Measurements from ENCODE around the gene MINDY4B. TPM values are rescaled to one million over a fixed set of nuclear protein-coding genes. Genes with fewer than 3 reads are reported as not detected.

MINDY4B gene
- total and polyA plus RNA-seq, 4 donors, result not detected

- H3K9me3 ChIP-seq (ENCODE audit: control insufficient read depth, low read length), result peaks cover 1% of the 10 kb centered on the region
- WGBS, 2 donors, result 48 to 64% methylated on average over 1 of the region's 1 CpG
- intact Hi-C loops (cut with DNase I), result no loop called here
- H3K4me3 ChIP-seq (ENCODE audit: low read length in 2 of 2), result no peak overlapping the region
- H3K27me3 ChIP-seq (ENCODE audit: control insufficient read depth in 1 of 2, insufficient read depth in 2 of 2, low read length in 1 of 2), result no peaks in the 10 kb centered on the region
- DNase-seq (no peak), ATAC-seq (ENCODE audit: low FRiP score) (no peak)
- H3K4me1 ChIP-seq (ENCODE audit: control insufficient read depth in 1 of 2, insufficient read depth in 2 of 2, low read length in 2 of 2), result no peaks in the 10 kb centered on the region
- no peaks in the 10 kb centered on the region for H3K36me3 ChIP-seq (ENCODE audit: control insufficient read depth in 1 of 2, insufficient read depth in 2 of 2, low read length in 1 of 2)
- H3K27ac ChIP-seq (ENCODE audit: low read depth in 1 of 2, low read length in 2 of 2), result no peak overlapping the region
These were observed 1.2 kb upstream of the MINDY4B start for GRCh38 chr3:150906461-150906860.

DNA sequence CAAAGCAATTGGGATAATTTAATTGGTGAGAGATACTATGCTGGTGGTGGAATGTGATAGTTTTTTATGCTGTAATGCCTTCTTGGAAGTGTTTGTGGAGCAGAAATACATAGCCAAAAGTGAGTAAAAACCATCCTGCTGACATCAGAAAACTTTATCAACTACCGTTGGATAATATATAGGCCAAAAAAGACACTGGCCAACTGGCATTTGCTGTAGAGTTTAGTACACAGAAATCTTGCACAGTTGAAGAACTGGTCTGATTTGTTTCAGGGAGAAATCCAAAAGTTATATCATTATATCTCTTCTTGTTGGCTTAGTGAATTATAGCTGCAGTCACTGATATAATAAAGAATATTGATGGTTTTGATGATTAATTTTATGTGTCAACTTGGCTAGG is 507 bp upstream of the MINDY4B start:
- Histone ChIP-seq H3K4me1 (ENCODE audit: control insufficient read depth in 1 of 2, insufficient read depth in 2 of 2, low read length in 2 of 2) (no peaks in the 10 kb centered on the region), H3K4me3 (ENCODE audit: low read length in 2 of 2) (no peak overlapping the region), H3K27ac (ENCODE audit: low read depth in 1 of 2, low read length in 2 of 2) (no peak overlapping the region), H3K9me3 (ENCODE audit: control insufficient read depth, low read length) (peaks cover 1% of the 10 kb centered on the region), H3K36me3 (ENCODE audit: control insufficient read depth in 1 of 2, insufficient read depth in 2 of 2, low read length in 1 of 2) (no peaks in the 10 kb centered on the region), H3K27me3 (ENCODE audit: control insufficient read depth in 1 of 2, insufficient read depth in 2 of 2, low read length in 1 of 2) (no peaks in the 10 kb centered on the region)
- intact Hi-C loops (cut with DNase I), result no loop called here
- no peak for DNase-seq
- no peak for ATAC-seq (ENCODE audit: low FRiP score)
- 41 to 53% methylated on average over 1 of the region's 1 CpG for WGBS, 2 donors

GRCh38 chr3:150902988-150903387 is 2.3 kb downstream of the MINDY4B start:
- no peak overlapping the region for H3K4me3 ChIP-seq (ENCODE audit: low read length in 2 of 2)
- 70 to 76% methylated on average over 2 of the region's 2 CpGs for WGBS, 2 donors
- H3K4me1 ChIP-seq (ENCODE audit: control insufficient read depth in 1 of 2, insufficient read depth in 2 of 2, low read length in 2 of 2), result no peaks in the 10 kb centered on the region
- peaks cover 1% of the 10 kb centered on the region for H3K9me3 ChIP-seq (ENCODE audit: control insufficient read depth, low read length)
- DNase-seq (no peak), ATAC-seq (ENCODE audit: low FRiP score) (no peak)
- intact Hi-C loops (cut with DNase I), result no loop called here
- no peaks in the 10 kb centered on the region for H3K36me3 ChIP-seq (ENCODE audit: control insufficient read depth in 1 of 2, insufficient read depth in 2 of 2, low read length in 1 of 2)
- no peaks in the 10 kb centered on the region for H3K27me3 ChIP-seq (ENCODE audit: control insufficient read depth in 1 of 2, insufficient read depth in 2 of 2, low read length in 1 of 2)
- no peak overlapping the region for H3K27ac ChIP-seq (ENCODE audit: low read depth in 1 of 2, low read length in 2 of 2)

DNA sequence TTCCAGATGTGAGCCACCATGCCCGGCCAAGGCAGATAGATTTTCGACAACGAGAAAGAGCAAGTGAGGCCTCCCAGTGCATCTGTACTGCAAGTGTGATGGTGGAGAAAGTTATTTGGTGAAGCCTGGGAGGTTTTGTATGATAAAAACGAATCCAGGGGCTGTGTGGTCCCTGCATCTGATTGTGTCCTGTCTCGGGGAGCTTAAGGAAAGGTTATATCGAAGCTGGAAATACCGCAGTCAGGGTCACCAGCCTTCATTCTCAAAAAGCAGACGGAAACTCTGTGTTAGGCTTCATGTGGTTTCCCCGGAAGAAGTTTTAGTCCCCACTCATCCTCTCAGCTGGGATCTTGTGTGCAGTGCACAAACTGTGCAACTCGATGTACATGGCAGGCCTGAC is 3.4 kb downstream of the MINDY4B start:
- no peaks in the 10 kb centered on the region for H3K4me1 ChIP-seq (ENCODE audit: control insufficient read depth in 1 of 2, insufficient read depth in 2 of 2, low read length in 2 of 2)
- H3K4me3 ChIP-seq (ENCODE audit: low read length in 2 of 2), result no peak overlapping the region
- no peak for ATAC-seq (ENCODE audit: low FRiP score)
- 88% methylated on average over 10 of the region's 10 CpGs for WGBS, 2 donors
- no peaks in the 10 kb centered on the region for H3K36me3 ChIP-seq (ENCODE audit: control insufficient read depth in 1 of 2, insufficient read depth in 2 of 2, low read length in 1 of 2)
- no peaks in the 10 kb centered on the region for H3K9me3 ChIP-seq (ENCODE audit: control insufficient read depth, low read length)
- intact Hi-C loops (cut with DNase I), result no loop called here
- H3K27me3 ChIP-seq (ENCODE audit: control insufficient read depth in 1 of 2, insufficient read depth in 2 of 2, low read length in 1 of 2), result no peaks in the 10 kb centered on the region
- H3K27ac ChIP-seq (ENCODE audit: low read depth in 1 of 2, low read length in 2 of 2), result no peak overlapping the region
- DNase-seq, result no peak

DNA sequence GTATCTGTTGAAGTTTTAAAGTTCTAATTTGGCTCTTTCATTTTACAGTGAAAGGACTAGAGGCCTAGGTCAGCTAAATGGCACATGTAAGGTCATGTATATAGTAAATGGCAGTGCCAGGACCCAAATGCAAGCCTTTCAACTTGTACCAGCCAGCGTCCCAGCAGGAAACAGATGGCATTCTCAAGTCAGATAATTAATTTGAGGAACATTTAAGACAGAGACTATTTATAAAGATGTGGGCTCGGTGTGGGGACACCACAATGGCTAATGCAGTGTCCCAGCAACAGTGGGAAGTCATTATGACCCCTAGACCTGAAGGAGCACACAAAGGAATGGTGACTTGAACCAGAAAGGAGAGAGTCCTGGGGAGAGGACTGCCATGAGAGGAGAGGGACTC is 6.1 kb downstream of the MINDY4B start:
- Histone ChIP-seq H3K27me3 (ENCODE audit: control insufficient read depth in 1 of 2, insufficient read depth in 2 of 2, low read length in 1 of 2) (no peaks in the 10 kb centered on the region), H3K27ac (ENCODE audit: low read depth in 1 of 2, low read length in 2 of 2) (no peak overlapping the region), H3K9me3 (ENCODE audit: control insufficient read depth, low read length) (no peaks in the 10 kb centered on the region), H3K4me3 (ENCODE audit: low read length in 2 of 2) (no peak overlapping the region), H3K36me3 (ENCODE audit: control insufficient read depth in 1 of 2, insufficient read depth in 2 of 2, low read length in 1 of 2) (no peaks in the 10 kb centered on the region), H3K4me1 (ENCODE audit: control insufficient read depth in 1 of 2, insufficient read depth in 2 of 2, low read length in 2 of 2) (no peaks in the 10 kb centered on the region)
- no peak for DNase-seq
- no peak for ATAC-seq (ENCODE audit: low FRiP score)
- WGBS, 2 donors, result 70 to 76% methylated on average over 2 of the region's 2 CpGs
- intact Hi-C loops (cut with DNase I), result no loop called here

DNA sequence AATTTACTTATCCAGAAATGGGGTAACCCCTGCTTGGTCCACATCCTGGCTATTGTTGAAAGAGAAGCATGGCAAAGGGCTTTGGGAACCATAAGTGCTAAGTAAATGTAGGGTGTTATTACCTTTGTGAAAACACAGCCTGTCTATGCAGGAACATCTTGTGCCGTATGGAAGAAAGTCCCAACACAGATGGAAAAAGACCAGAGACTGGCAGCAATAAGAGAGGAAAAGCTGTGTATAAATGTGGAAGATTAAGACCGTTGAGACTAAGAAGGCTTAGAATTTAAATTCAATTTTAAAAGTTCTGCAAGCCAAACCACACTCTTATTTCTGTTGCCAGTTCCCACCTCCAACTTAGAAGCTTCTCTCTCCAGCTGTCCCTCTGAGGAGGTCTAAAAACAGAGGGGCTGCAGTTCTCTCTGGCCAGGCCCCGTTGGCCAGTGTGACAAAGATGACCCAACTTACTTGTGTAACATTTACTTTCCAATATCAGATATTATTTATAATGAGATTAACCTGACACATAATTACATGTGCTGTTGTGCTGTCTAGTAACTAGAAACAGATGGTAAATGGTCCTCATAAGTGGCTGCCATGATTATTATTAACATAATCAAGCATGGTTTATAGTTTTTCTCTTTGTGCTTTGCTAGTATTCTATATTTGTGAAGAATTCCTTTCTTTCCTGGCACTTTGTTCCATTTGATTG is 7.0 kb downstream of the MINDY4B start:
- intact Hi-C loops (cut with DNase I), result no loop called here
- ATAC-seq (ENCODE audit: low FRiP score) (no peak), DNase-seq (no peak)
- H3K27ac ChIP-seq (ENCODE audit: low read depth in 1 of 2, low read length in 2 of 2), result no peak overlapping the region
- H3K4me1 ChIP-seq (ENCODE audit: control insufficient read depth in 1 of 2, insufficient read depth in 2 of 2, low read length in 2 of 2), result no peaks in the 10 kb centered on the region
- H3K27me3 ChIP-seq (ENCODE audit: control insufficient read depth in 1 of 2, insufficient read depth in 2 of 2, low read length in 1 of 2), result no peaks in the 10 kb centered on the region
- no peak overlapping the region for H3K4me3 ChIP-seq (ENCODE audit: low read length in 2 of 2)
- WGBS, 2 donors, result 86 to 87% methylated on average over 3 of the region's 3 CpGs
- no peaks in the 10 kb centered on the region for H3K9me3 ChIP-seq (ENCODE audit: control insufficient read depth, low read length)
- H3K36me3 ChIP-seq (ENCODE audit: control insufficient read depth in 1 of 2, insufficient read depth in 2 of 2, low read length in 1 of 2), result no peaks in the 10 kb centered on the region

DNA sequence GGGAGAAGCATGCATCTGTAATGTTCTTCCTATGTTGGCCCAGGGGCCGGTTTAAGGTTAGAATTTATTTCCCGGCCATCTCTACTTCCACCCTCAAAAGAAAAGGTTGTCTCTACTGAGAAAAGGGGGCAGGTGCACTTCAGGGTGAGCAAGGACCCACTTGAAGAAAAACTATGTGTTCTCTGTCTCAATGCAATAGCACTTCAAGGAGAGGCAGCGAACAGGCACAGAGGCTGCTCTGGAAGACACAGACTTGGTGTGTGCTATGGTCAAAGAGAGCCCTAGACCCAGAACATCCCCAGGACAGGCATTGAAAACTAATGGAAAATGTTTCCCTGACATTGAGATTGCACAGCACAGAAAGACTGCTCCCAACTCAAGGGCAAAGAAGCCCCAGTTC is 7.6 kb downstream of the MINDY4B start:
- no peaks in the 10 kb centered on the region for H3K9me3 ChIP-seq (ENCODE audit: control insufficient read depth, low read length)
- H3K4me3 ChIP-seq (ENCODE audit: low read length in 2 of 2), result no peak overlapping the region
- no peaks in the 10 kb centered on the region for H3K27me3 ChIP-seq (ENCODE audit: control insufficient read depth in 1 of 2, insufficient read depth in 2 of 2, low read length in 1 of 2)
- no peaks in the 10 kb centered on the region for H3K36me3 ChIP-seq (ENCODE audit: control insufficient read depth in 1 of 2, insufficient read depth in 2 of 2, low read length in 1 of 2)
- WGBS, 2 donors, result 95 to 96% methylated on average over 3 of the region's 3 CpGs
- H3K27ac ChIP-seq (ENCODE audit: low read depth in 1 of 2, low read length in 2 of 2), result no peak overlapping the region
- ATAC-seq (ENCODE audit: low FRiP score) (no peak), DNase-seq (no peak)
- no peaks in the 10 kb centered on the region for H3K4me1 ChIP-seq (ENCODE audit: control insufficient read depth in 1 of 2, insufficient read depth in 2 of 2, low read length in 2 of 2)
- intact Hi-C loops (cut with DNase I), result no loop called here

DNA sequence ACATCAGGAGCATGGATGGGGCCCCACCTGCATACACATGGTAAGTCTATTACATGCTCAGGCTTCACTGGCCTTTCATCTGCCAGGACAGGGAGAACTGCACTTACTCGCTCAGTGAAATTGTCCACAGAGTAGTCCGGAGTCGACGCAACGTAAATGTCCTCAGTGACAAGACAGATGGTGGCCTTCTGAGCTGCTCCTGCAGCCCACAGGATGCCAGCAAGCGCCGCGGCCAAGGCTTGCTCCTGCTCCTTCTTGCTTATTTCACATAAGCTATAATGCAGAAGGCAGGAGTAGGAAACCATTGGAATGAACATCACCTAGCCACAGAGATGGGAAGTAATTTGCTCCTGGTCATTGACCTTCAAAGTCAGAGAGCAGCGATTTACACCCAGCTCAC is 14.4 kb downstream of the MINDY4B start:
- H3K9me3 ChIP-seq (ENCODE audit: control insufficient read depth, low read length), result peaks cover 2% of the 10 kb centered on the region
- H3K4me3 ChIP-seq (ENCODE audit: low read length in 2 of 2), result no peak overlapping the region
- DNase-seq (no peak), ATAC-seq (ENCODE audit: low FRiP score) (no peak)
- WGBS, 2 donors, result 75 to 81% methylated on average over 9 of the region's 9 CpGs
- no peak overlapping the region for H3K27ac ChIP-seq (ENCODE audit: low read depth in 1 of 2, low read length in 2 of 2)
- H3K27me3 ChIP-seq (ENCODE audit: control insufficient read depth in 1 of 2, insufficient read depth in 2 of 2, low read length in 1 of 2), result no peaks in the 10 kb centered on the region
- intact Hi-C loops (cut with DNase I), result no loop called here
- H3K36me3 ChIP-seq (ENCODE audit: control insufficient read depth in 1 of 2, insufficient read depth in 2 of 2, low read length in 1 of 2), result no peaks in the 10 kb centered on the region
- no peaks in the 10 kb centered on the region for H3K4me1 ChIP-seq (ENCODE audit: control insufficient read depth in 1 of 2, insufficient read depth in 2 of 2, low read length in 2 of 2)

DNA sequence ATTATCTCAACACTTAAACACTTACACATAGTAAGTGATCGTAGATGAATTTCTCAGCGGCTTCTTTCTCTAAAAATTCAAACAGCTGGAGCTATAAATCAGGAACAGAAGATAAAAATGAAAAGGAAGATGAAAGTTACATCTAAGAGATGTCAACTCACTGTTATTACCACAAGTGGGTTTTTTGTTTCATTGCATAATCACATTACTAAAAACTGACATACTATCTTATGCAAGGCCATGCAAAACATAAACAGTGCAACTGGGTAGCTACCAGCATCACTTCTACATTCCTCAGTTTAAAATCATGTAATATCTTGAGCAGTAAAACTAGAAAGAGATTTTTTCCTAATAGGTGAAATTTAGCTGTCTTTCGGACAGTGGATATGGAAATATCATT is 14.9 kb downstream of the MINDY4B start:
- Histone ChIP-seq H3K4me1 (ENCODE audit: control insufficient read depth in 1 of 2, insufficient read depth in 2 of 2, low read length in 2 of 2) (no peaks in the 10 kb centered on the region), H3K4me3 (ENCODE audit: low read length in 2 of 2) (no peak overlapping the region), H3K27ac (ENCODE audit: low read depth in 1 of 2, low read length in 2 of 2) (no peak overlapping the region), H3K27me3 (ENCODE audit: control insufficient read depth in 1 of 2, insufficient read depth in 2 of 2, low read length in 1 of 2) (no peaks in the 10 kb centered on the region), H3K9me3 (ENCODE audit: control insufficient read depth, low read length) (peaks cover 2% of the 10 kb centered on the region), H3K36me3 (ENCODE audit: control insufficient read depth in 1 of 2, insufficient read depth in 2 of 2, low read length in 1 of 2) (no peaks in the 10 kb centered on the region)
- DNase-seq (no peak), ATAC-seq (ENCODE audit: low FRiP score) (no peak)
- 84 to 87% methylated on average over 3 of the region's 3 CpGs for WGBS, 2 donors
- intact Hi-C loops (cut with DNase I), result no loop called here
